PC-9 (cell line): ENCODE results near the gene EML5.
A peak's percentile ranks its signal among the peaks of the same experiment; 100 is the strongest.

Source experiments
- CTCF ChIP-seq: fragments of 200-600 bp; sonication (generic); conservative IDR thresholded peaks from 2 replicates; pipeline ENCODE4 v1.6.1; 2017; ENCODE audit warnings: mixed run types, antibody characterized with exemption, mild to moderate bottlenecking, moderate library complexity
- EZH2 ChIP-seq: fragments of 200-600 bp; sonication (generic); IDR thresholded peaks from 2 replicates; pipeline ENCODE4 v1.8.0; 2017; ENCODE audit warnings: antibody characterized with exemption, low read depth

GRCh38 chr14:88729159-88729558, 63.6 kb downstream of the EML5 start:
- TF ChIP-seq CTCF = peak; percentile 52
- TF ChIP-seq EZH2 = no peak
